Measurements from ENCODE around the gene TMEM250. TPM values are rescaled to one million over a fixed set of nuclear protein-coding genes. Genes with fewer than 3 reads are reported as not detected.
A peak's percentile ranks its signal among the peaks of the same experiment; 100 is the strongest.

Gene TMEM250
- total RNA-seq, 1 experiment from 2014 or later = 37.5 TPM

- Histone ChIP-seq H2AFZ (ENCODE audit: low read depth, low read length, poor library complexity, severe bottlenecking) (no peak overlapping the region), H3K27me3 (ENCODE audit: insufficient read depth, low read length) (no peaks in the 10 kb centered on the region), H3K9me2 (ENCODE audit: insufficient read depth) (no peaks in the 10 kb centered on the region), H3K9ac (ENCODE audit: low read length) (no peak overlapping the region), H3K9me3 (ENCODE audit: control insufficient read depth in 1 of 2, insufficient read depth in 1 of 2, low read depth in 1 of 2, low read length in 2 of 2) (no peaks in the 10 kb centered on the region), H3K79me2 (ENCODE audit: insufficient read depth, low read length) (peaks cover 94% of the 10 kb centered on the region), H3K27ac (ENCODE audit: low read depth, low read length) (peak overlapping the region; percentile 44; the same call in 1 of the 2 replicates), H3K4me2 (ENCODE audit: low read length) (no peak overlapping the region), H3K4me1 (ENCODE audit: control insufficient read depth in 1 of 2, insufficient read depth in 2 of 2, low read length in 2 of 2) (peaks cover 29 to 42% of the 10 kb centered on the region in 2 experiments), H3K36me3 (ENCODE audit: control insufficient read depth in 1 of 2, insufficient read depth in 2 of 2, low read length in 2 of 2) (peaks cover 0 to 7% of the 10 kb centered on the region in 2 experiments; a peak in 1 of 4 replicates), H3K4me3 (replicated peaks in 1 of 2; ENCODE audit: low read depth in 1 of 2, low read length in 2 of 2) (no peak overlapping the region), H4K20me1 (ENCODE audit: insufficient read depth) (no peaks in the 10 kb centered on the region)
- intact Hi-C loops (cut with micrococcal nuclease) = no loop called here
- BruUV-seq (replicated peaks) = no TSS peak
- CTCF ChIA-PET = interaction anchor here (0.8 to 2.8 kb wide), 4 partner anchors 27 to 48 kb away, joined by 3 to 30 read pairs (median 8); no protein-coding TSS in a partner anchor
- ATAC-seq (no peak), DNase-seq (ENCODE audit: low read depth, low spot score) (no peak)
- POLR2A ChIA-PET = no interaction called here
- RAD21 ChIA-PET (ENCODE audit: low non-redundant PET in 1 of 2, low total read pairs in 2 of 2, uncharacterized antibody in 2 of 2, unreplicated experiment in 2 of 2) = interaction anchor here (0.9 to 2.2 kb wide), 3 partner anchors 31 to 33 kb away, joined by 3 to 6 read pairs (median 6); no protein-coding TSS in a partner anchor
- TF ChIP-seq SP1 (IDR thresholded peaks at IDR 0.05; ENCODE audit: low read depth) = no peak
- TF ChIP-seq RAD21 (IDR thresholded peaks at IDR 0.05; ENCODE audit: low read depth) = no peak
- TF ChIP-seq POLR2A (IDR thresholded peaks at IDR 0.05; ENCODE audit: borderline replicate concordance, extremely low read depth, insufficient read depth, insufficient read length) = no peak
- no peak for TF ChIP-seq JUND (IDR thresholded peaks at IDR 0.05)
- no peak for TF ChIP-seq POLR2AphosphoS5 (IDR thresholded peaks at IDR 0.05; ENCODE audit: low read depth, low read length)
- no peak for TF ChIP-seq ATF3 (IDR thresholded peaks at IDR 0.05)
- TF ChIP-seq ZNF274 (IDR thresholded peaks at IDR 0.05; ENCODE audit: low read depth, low read length) = no peak
These were observed 28.5 kb downstream of the TMEM250 start for GRCh38 chr9:136090056-136090735.

DNA sequence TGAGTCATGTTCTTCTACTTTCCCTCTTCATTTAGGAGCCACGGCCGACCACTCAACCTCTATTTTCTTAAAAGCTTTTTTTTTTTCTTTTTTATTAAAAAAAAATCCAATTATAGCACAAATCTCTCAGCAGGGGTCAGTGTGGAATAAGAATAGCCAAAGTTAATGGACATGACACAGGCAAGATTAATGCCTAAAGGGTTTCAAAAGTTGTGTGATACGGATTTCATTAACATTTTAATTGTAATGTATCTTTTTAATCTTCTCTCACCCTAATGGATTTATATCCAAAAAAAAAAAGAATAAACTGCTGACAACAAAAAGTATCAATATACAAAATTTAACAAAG lies 29.0 kb downstream of the TMEM250 start:
- no peaks in the 10 kb centered on the region for H3K9me2 ChIP-seq (ENCODE audit: insufficient read depth)
- DNase-seq (ENCODE audit: low read depth, low spot score) (no peak), ATAC-seq (no peak)
- no peaks in the 10 kb centered on the region for H4K20me1 ChIP-seq (ENCODE audit: insufficient read depth)
- no peak overlapping the region for H3K4me2 ChIP-seq (ENCODE audit: low read length)
- intact Hi-C loops (cut with micrococcal nuclease) = loop anchor here (1.0 to 5.0 kb wide), 2 partner anchors 34 to 138 kb away; no protein-coding TSS in a partner anchor
- no peak overlapping the region for H3K4me3 ChIP-seq (replicated peaks in 1 of 2; ENCODE audit: low read depth in 1 of 2, low read length in 2 of 2)
- ChIA-PET CTCF (interaction anchor here (0.6 to 2.8 kb wide), 5 partner anchors 28 to 110 kb away, joined by 3 to 30 read pairs (median 7); no protein-coding TSS in a partner anchor), RAD21 (ENCODE audit: low non-redundant PET in 1 of 2, low total read pairs in 2 of 2, uncharacterized antibody in 2 of 2, unreplicated experiment in 2 of 2) (interaction anchor here (0.6 to 2.2 kb wide), 3 partner anchors 32 to 124 kb away, joined by 3 to 6 read pairs (median 6); no protein-coding TSS in a partner anchor), POLR2A (no interaction called here)
- no peaks in the 10 kb centered on the region for H3K27me3 ChIP-seq (ENCODE audit: insufficient read depth, low read length)
- no peaks in the 10 kb centered on the region for H3K9me3 ChIP-seq (ENCODE audit: control insufficient read depth in 1 of 2, insufficient read depth in 1 of 2, low read depth in 1 of 2, low read length in 2 of 2)
- TF ChIP-seq CEBPB (IDR thresholded peaks at IDR 0.05; ENCODE audit: low read depth) (no peak), CTCF (IDR thresholded peaks at IDR 0.05 in 2 of 3, conservative IDR thresholded peaks at IDR 0.05 in 1 of 3; ENCODE audit: borderline replicate concordance in 1 of 3, insufficient read depth in 1 of 3, low read depth in 2 of 3, low read length in 2 of 3) (peak in 2 of 3 experiments; percentile 22 to 50; a peak in 3 of 6 replicates)
- H3K9ac ChIP-seq (ENCODE audit: low read length) = no peak overlapping the region
- peaks cover 29 to 42% of the 10 kb centered on the region in 2 experiments for H3K4me1 ChIP-seq (ENCODE audit: control insufficient read depth in 1 of 2, insufficient read depth in 2 of 2, low read length in 2 of 2)
- BruUV-seq (replicated peaks) = no TSS peak
- H2AFZ ChIP-seq (ENCODE audit: low read depth, low read length, poor library complexity, severe bottlenecking) = no peak overlapping the region
- no peak overlapping the region for H3K27ac ChIP-seq (ENCODE audit: low read depth, low read length)
- H3K79me2 ChIP-seq (ENCODE audit: insufficient read depth, low read length) = peaks cover 99% of the 10 kb centered on the region
- H3K36me3 ChIP-seq (ENCODE audit: control insufficient read depth in 1 of 2, insufficient read depth in 2 of 2, low read length in 2 of 2) = peaks cover 0 to 7% of the 10 kb centered on the region in 2 experiments; a peak in 1 of 4 replicates
